ENCODE measurements around the gene ILF2.
"Not testable (repeated sequence)": the region's sequence is repeated elsewhere in the genome, so short reads cannot be mapped to it uniquely, and the experiment has no call there.

The ILF2 gene

DNA sequence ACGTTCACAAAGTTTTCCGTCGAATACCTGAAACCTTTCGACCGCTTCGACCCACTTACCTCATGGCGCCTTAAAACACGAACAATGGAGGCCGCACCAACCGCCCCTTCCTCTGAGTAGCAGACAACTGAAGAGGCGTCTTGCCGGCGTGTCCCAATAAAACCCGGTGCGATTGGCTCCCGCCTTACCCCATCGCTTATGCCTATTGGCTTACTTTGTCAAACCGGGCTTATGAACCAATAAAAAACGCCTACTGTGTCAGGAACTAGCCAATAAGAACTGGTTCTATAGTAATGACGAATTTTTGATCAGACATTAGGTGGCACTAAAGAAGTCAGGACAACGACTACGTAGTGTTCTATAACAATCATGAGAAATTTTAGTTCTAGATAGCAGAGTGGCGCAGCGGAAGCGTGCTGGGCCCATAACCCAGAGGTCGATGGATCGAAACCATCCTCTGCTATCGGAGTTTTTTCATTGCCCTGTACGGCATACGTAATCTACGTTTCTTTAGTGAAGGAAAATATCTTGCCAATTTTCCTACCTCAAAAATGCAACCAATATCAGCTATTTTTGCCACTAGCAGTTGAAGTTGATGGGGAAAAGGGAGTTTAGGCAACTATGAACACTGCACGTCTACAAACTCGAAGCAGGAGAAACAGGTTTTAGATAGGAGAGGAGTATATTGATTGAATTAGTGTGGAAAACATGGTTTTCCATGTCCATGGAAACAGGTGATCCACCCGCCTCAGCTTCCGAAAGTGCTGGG is at the start of gene ILF2:
Gene ILF2, minus strand, starts transcription at position 135 of the 769 bp plus-strand sequence. Its CDS starts 71 bp downstream, at position 64.
- DNase-seq (ENCODE audit: low read depth, low spot score), result peak; percentile 91

DNA sequence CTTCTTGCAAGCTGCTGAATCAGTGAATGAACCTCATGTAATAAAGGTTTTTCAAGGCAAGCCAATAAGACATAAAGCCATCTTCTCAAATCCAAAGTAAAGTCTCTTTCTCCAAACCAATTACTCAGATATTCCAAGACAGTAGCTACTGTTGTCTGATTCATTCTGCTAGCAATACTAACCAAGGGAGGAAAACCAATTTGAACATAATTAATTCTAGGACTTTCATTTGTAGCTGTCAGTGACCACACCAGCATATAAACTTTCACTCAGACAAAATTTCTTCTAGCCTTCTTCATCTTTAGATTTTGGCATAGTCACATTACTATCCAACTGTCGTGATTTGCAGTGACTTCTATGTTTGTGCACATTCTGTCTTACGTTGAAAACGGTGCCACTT is 46.5 kb upstream of the ILF2 start:
- DNase-seq (ENCODE audit: low read depth, low spot score), result no peak

DNA sequence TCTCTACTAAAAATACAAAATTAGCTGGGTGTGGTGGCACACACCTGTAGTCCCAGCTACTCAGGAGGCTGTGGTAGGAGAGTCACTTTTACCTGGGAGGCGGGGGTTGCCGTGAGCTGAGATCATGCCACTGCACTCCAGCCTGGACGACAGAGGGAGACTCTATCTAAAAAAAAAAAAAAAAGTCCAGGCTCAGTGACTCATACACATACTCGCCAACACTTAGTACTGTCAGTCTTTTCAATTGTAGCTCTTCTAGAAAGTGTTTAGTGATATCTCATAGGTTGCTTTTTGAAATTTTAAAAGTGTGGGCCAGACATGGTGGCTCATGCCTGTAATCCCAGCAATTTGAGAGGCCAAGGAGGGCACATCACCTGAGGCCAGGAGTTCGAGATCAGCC is 45.4 kb upstream of the ILF2 start:
- DNase-seq (ENCODE audit: low read depth, low spot score), result not testable (repeated sequence)

DNA sequence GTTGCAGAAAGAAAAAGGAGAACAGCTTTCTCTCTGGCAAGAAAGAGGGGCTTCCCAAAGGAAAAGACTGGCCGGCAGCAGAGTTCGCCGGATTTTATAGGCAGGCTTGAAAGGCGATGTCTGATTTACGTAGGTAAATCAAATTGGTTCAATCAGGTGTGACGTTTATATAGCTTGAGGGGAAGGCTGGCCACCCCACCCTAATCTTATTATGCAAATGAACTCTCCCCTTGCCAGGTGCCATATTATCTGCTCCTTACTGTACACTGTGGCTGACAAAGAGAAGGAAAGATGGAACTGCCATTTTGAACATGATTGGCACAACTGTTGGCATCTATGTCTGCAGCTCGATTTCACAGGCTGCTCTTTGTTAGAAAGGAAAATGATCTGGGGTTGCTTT is 40.2 kb upstream of the ILF2 start:
- DNase-seq (ENCODE audit: low read depth, low spot score), result no peak

DNA sequence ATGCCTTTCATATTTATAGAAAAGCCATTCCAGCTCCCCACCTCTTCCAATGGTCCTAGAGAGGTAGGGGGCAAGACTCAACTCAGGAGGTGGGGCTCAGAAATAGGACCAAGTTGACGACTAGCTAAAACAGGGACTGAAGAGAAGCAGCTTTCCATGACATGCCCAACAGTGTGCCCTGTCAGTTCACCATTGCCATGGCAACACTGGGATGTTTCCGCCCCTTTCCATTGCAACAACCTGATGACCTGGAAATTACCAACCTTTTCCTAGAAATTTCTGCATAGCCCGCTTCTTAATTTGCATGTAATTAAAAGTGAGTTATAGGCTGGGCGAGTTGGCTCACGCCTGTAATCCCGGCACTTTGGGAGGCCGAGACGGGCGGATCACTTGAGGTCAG is 34.7 kb upstream of the ILF2 start:
- DNase-seq (ENCODE audit: low read depth, low spot score), result no peak

DNA sequence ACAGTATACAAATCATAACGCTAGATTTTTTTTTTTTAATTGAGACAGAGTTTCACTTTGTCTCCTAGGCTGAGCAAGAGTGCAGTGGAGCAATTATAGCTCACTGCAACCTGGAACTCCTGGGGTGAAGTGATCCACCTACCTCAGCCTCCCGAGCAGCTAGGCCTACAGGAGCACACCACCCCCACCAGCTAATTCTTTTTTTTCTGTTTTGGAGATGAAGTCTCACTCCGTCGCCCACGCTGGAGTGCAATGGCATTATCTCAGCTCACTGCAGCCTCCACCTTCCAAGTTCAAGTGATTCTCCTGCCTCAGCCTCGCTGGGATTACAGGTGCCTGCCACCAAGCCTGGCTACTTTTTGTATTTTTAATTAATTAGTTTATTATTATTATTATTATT is 29.0 kb upstream of the ILF2 start:
- DNase-seq (ENCODE audit: low read depth, low spot score), result no peak

DNA sequence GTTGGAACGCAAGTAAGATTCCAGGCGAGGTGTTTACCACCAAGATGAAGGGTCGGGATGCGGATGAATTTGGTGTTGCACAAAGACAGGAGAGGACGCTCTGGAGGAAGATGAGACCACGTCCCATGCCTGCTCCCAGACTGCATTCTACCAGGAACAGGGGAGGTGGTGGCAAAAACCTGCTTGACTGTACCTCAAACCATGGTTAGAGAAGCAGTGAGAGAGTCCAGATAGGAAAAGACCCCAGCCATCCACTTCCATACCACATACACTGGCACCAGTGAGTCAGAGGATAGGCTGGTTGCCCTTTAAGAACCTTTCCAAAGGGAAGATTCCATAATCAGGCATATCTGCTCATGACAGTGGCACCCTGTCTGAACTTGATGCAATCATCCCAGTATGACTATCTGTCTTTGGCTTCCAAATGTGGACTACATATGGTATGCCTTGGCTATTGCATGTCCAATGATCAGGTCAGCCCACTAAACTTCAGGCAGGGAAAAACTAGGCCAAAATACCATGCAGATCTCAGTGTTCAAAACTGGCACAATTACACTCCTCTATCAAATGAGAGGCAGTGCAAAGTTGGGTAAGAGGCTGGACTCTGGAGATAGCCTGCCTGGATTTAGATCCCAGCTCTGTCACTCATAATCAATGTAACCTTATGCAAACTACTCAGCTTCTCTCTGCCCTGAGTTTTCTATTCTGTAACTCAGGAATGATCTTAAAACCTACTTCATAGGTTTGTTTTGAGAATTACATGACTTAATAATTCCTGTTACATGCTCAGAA is 28.3 kb upstream of the ILF2 start:
- no peak for DNase-seq (ENCODE audit: low read depth, low spot score)

DNA sequence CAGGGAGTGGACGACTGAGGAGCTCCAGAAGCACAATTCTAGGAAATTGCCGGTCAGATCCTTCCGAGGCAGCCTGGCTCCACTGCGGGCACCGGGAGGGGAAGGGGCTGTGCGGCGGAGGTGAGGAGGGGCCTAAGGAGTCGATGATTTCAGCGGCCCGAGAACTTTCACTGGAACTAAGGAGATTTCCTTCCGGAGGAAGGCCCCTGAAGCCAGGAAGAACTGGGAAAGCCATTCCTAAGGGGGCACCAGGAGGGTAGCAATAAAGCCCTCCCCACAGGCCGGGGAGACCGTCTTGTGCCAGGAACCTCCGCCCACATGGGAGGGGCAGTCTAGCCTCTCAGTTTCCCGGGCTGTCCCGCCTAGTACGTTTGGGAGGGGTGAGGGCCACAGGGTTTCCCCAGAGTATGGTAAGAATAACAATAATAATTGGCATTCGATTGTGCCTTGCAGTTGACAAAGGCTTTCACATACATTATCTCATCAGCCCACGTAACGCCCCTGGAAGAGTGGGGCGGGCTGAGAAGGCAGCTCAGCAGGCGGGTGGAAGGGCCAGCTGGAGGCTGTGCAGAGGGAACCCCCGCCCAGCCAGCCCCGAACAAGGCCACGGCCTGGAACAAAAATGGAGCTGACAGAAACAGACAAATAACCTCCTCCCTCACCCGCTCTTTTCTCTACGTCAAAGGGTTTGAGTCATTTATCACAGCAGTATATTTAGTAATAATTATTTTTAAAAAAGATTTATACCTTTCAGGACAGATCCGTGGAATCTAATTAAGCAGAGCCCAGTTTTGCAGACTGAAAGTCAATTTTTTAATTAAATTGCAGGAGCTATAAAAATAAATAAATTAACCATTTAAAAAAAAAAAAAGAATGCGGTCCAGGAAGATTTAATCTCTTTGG is 27.5 kb upstream of the ILF2 start:
- DNase-seq (ENCODE audit: low read depth, low spot score), result no peak

DNA sequence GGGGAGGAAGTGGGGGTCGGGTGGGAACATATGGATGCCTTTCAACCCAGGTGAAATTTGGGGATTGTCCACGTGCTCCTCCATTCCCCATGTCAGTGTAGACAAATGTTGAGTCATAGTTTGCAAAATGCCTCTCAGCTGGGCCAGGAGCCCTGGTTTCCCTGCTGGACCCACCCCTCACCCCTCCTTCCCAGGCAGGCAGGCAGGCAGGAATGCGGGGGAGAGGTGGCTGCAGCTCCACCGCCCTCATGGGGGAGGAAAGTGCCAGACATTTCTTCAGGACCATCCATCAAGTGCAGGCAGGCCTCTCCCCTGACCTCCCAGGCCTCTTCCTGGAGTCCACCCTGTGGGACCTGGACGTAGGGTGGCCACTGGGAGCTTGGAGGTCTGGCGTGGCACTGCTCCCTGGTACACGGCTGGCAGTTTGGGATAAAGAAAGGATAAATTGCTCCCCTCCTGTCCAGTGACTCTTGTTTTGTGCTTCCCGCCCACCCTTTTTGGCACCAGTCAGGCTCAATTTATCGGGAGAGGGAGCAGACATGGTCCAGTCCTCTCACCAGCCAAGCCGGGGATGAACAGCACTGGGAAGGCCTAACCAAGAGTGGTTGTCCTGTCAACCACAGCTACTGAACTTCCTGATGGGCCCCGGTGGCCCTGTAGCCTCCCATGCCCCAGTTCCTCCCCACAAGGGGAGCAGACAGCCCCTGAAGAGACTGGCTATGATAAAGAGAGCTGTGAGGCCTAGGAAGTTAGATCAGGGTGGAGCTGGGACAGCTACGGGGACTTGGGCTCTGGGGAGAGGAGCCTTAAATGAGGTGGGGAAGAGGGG is 26.6 kb upstream of the ILF2 start:
- no peak for DNase-seq (ENCODE audit: low read depth, low spot score)

DNA sequence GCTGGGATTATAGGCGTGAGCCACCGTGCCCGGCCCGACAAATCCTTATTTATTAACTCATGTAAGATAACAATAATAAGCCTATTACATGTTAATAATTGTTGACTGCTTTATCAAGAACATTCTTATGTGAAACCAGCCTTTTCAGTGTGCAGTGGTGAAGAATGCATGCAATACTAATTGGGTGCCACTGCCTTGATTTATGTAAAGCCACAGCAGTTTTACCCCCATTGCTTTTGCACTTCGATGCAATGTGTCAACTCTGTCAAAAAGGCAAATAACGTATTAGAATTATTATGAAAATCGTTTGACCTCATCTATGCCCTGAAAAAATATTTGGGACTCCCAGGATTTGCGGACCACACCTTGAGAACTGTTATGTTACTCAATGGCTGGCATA is 25.9 kb upstream of the ILF2 start:
- DNase-seq (ENCODE audit: low read depth, low spot score), result no peak

DNA sequence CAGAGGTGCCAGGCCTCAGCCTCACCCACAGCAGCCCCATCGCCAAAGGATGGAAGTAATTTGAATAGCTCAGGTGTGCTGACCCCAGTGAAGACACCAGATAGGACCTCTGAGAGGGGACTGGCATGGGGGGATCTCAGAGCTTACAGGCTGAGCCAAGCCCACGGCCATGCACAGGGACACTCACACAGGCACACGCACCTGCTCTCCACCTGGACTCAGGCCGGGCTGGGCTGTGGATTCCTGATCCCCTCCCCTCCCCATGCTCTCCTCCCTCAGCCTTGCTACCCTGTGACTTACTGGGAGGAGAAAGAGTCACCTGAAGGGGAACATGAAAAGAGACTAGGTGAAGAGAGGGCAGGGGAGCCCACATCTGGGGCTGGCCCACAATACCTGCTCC is 22.7 kb upstream of the ILF2 start:
- DNase-seq (ENCODE audit: low read depth, low spot score), result no peak

DNA sequence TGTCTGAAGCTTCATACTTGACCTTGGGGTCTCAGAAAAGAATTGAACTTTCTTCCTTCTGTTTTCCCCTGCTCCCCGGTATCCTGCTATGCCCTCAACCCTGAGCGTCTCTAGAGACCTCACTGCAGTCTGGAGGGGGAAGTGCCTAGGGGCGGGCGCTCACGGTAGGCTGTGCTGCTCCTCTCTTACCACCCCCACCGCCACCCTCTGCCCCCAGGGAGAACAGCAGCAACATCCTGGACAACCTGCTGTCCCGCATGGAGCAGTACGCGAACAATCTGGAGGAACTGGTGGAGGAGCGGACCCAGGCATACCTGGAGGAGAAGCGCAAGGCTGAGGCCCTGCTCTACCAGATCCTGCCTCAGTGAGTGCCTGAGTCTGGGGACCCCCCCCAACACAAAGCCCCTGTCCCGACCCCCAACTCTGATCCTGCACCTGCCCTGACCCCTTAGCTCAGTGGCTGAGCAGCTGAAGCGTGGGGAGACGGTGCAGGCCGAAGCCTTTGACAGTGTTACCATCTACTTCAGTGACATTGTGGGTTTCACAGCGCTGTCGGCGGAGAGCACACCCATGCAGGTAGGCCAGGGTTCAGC is 18.0 kb upstream of the ILF2 start:
- no peak for DNase-seq (ENCODE audit: low read depth, low spot score)

DNA sequence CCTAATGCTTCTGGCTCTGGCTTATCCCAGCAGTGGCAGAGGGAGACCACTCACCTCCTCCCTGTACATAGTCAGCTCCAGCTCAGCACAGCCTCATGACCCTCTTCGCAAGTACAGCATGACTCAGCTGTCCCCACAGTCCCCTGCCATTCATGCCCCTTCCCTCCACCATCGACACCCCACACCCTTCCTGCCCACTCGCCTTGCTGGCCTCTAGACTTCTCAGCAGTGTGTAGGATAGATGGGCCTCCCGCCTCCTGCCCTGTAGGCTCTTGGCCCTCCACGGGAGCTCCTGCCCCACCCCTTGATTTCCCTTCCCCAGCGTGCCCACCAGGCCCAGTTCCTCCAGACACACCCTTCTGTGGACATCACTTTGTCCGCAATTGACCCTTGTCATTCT is 17.5 kb upstream of the ILF2 start:
- DNase-seq (ENCODE audit: low read depth, low spot score), result no peak

DNA sequence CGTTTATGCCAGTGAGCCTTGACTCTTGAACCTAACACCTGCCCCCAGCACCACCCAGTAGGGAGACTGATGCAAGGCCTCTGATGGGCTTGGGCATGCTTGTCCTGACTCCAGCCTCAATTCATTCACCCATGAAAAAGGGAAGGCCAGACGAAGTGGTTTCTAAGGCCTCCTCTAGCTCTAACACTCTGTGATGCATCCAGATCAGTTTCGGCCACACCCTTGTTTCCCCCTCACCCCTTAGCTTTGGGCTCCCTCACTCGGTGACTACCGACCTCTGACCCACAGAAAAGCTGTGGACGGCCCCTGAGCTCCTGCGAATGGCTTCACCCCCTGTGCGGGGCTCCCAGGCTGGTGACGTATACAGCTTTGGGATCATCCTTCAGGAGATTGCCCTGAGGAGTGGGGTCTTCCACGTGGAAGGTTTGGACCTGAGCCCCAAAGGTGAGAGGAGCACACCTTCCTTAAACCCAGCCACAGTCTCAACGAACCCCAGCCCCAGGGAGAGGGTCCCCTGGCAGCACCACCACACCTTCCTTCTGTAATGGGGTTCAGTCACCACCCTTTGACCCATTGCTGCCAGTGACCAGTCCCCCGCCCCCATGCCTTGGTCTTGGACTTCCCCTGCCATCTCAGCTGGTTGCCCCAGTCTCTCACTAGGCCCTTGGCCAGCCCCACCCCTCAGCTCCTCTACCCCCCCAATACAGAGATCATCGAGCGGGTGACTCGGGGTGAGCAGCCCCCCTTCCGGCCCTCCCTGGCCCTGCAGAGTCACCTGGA is 16.7 kb upstream of the ILF2 start:
- DNase-seq (ENCODE audit: low read depth, low spot score), result no peak

DNA sequence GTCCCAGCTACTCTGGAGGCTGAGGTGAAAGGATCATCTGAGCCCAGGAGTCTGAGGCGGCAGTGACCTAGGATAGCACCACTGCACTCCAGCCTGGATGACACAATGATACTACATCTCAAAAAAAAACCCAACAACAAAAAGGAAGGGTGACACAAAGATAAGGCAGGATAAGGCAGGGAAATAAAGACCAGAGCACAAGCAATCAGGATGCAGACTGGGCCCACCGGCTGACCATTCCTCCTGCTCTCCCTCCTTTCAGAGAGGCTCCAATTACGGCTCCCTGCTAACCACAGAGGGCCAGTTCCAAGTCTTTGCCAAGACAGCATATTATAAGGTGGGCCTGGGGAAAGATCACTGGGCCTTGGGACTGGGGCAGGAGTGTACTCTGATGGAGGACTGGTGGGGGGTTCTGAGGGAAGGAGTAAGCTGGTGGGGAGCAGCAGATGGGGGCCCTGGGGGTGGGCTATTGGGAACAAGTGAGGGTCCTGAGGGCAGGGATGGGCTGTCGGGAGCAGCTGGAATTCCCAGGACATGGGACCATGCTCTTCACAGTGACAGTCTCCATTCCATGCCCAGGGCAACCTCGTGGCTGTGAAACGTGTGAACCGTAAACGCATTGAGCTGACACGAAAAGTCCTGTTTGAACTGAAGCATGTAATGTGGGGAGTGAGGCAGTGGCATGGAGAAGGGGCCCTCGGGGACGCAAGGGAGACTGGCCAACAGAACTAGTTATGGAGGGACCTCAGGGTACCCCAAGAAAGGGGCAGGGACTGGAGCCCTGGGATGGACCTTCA is 14.9 kb upstream of the ILF2 start:
- no peak for DNase-seq (ENCODE audit: low read depth, low spot score)

DNA sequence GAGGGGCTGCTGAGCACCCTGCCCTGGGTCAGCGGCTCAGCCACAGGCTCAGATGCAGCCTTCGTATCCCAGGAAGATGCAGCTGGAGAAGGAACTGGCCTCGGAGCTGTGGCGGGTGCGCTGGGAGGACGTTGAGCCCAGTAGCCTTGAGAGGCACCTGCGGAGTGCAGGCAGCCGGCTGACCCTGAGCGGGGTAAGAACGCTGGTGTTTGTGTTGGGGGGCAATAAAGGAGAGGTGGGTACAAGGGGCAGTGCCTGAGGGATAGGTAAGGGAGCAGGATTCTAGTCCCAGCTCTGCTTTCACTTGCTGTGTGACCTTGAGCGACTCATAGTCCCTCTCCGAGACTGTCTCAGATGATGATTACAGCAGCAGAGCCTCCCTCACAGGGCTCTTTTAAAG is 14.1 kb upstream of the ILF2 start:
- no peak for DNase-seq (ENCODE audit: low read depth, low spot score)

DNA sequence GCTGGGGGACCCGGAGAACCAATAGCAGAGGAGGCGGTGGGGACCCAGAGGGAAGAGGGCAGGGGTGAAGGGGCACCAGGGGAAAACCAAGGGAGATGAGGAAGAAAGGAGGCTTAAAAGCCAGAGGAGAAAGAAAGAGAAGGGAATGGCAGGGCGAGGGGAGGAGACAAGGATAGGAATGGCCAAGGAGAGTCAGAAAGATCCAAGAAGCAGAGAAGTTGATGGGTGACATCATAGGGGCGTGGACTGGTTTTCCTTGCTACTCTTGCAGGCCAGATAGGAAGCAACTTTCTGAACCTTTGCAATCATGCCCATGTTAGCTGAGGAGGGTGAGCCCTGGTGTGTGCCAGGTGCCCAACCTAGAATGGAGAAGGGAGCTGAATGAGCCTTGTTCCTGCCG is 13.1 kb upstream of the ILF2 start:
- no peak for DNase-seq (ENCODE audit: low read depth, low spot score)

DNA sequence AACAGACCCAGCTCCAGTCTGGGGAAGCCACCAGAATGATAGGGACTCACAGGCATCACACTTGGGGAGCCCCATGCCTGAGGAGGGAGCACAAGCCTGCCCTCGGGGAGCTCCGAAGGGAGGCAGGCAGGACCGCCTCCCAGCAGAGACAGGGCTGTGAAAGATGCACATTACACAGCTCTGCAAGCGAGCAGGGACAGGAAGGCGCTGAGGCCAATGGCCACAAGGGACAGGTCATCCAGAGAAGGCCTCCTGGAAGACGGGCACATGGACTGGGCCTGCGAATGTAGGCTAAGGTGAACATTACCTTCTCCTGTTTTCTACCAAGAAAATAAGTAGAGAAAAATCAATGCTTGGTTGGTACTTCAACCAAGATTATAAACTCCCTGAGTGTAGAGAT is 11.9 kb upstream of the ILF2 start:
- no peak for DNase-seq (ENCODE audit: low read depth, low spot score)

DNA sequence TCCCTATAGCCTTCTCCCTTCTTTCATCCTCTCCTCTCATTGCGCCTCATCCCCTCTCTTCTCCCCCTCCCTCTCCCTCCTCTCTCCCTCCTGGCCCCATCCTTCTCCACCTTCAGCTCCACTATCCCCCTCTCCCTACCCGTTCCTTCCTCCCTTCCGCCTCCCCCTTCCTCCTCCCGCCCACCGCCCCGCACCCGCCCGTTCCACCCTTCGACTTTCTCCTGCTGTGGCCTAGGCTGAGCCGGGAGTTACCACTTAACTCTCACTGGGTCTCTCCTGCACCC is 9.3 kb upstream of the ILF2 start:
- no peak for DNase-seq (ENCODE audit: low read depth, low spot score)

Data from activated CD4-positive, CD25-positive, alpha-beta regulatory T cell treated with anti-CD3 and anti-CD28 coated beads, Interleukin-2, amount 50 U/mL, for 16 hours (primary cell).